ENCODE data around the gene ZNF544.

DNA sequence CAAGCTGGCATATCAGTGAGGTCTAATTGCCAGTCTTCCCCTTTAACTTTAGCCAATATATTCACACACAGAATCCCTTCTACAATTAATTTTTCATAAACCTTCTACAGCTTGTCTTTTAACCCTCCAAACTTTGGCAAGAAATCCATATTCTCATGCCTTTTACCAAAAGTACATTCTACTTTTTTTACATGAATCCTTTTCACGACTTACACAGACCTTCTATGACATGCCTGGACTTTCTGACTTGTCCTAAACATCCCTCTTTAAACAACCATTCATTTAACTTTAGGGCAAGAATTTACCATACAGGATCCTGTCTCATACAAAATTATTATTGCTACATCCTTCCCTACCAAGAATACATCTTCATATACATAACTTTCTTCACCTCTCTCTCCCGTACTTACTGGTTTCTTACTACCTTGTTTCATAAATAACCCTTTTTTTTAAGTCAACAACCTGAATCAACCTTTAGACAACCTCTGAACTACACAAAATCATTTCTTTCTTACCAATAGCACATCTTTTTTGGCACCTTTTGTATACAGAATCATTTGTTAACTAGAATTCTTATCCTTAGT lies 23.5 kb downstream of the ZNF544 start:
- TF ChIP-seq, protein P1, sequence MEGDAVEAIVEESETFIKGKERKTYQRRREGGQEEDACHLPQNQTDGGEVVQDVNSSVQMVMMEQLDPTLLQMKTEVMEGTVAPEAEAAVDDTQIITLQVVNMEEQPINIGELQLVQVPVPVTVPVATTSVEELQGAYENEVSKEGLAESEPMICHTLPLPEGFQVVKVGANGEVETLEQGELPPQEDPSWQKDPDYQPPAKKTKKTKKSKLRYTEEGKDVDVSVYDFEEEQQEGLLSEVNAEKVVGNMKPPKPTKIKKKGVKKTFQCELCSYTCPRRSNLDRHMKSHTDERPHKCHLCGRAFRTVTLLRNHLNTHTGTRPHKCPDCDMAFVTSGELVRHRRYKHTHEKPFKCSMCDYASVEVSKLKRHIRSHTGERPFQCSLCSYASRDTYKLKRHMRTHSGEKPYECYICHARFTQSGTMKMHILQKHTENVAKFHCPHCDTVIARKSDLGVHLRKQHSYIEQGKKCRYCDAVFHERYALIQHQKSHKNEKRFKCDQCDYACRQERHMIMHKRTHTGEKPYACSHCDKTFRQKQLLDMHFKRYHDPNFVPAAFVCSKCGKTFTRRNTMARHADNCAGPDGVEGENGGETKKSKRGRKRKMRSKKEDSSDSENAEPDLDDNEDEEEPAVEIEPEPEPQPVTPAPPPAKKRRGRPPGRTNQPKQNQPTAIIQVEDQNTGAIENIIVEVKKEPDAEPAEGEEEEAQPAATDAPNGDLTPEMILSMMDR (conservative IDR thresholded peaks at IDR 0.05), result no peak
- TF ChIP-seq EZH2 (IDR thresholded peaks at IDR 0.05; ENCODE audit: low read depth), result no peak
